ENCODE results near the gene LGALS7. TPM values are rescaled to one million over a fixed set of nuclear protein-coding genes. Genes with fewer than 3 reads are reported as not detected.

Gene LGALS7
- total RNA-seq, 1 donor from 2014 or later = not detected

- no peak overlapping the region for H3K27ac Mint-ChIP-seq
- H3K4me3 ChIP-seq = no peak overlapping the region
- peaks cover 11% of the 10 kb centered on the region for H3K27me3 Mint-ChIP-seq (ENCODE audit: insufficient read depth, low read depth)
- peaks cover 12% of the 10 kb centered on the region for H3K4me1 ChIP-seq
- H3K36me3 ChIP-seq = no peaks in the 10 kb centered on the region
- H3K4me3 Mint-ChIP-seq = no peak overlapping the region
- peaks cover 15% of the 10 kb centered on the region for H4K20me1 ChIP-seq (ENCODE audit: low read depth)
- H3K4me2 ChIP-seq = no peak overlapping the region
- DNase-seq (ENCODE audit: low spot score) = no peak
- H3K9me3 ChIP-seq (ENCODE audit: low read depth) = no peaks in the 10 kb centered on the region
- H3K79me2 ChIP-seq (ENCODE audit: low read depth) = no peaks in the 10 kb centered on the region
- H3K27me3 ChIP-seq = peaks cover 22% of the 10 kb centered on the region
- H3K9ac ChIP-seq = no peak overlapping the region
- TF ChIP-seq CTCF (IDR thresholded peaks at IDR 0.05) (no peak), EZH2 (IDR thresholded peaks at IDR 0.05) (no peak), EZH2phosphoT487 (IDR thresholded peaks at IDR 0.05) (no peak)
- peaks cover 26% of the 10 kb centered on the region for H3F3A ChIP-seq (ENCODE audit: low read depth)
- no peak overlapping the region for H3K27ac ChIP-seq
- peaks cover 8% of the 10 kb centered on the region for H3K36me3 Mint-ChIP-seq
- H3K4me1 Mint-ChIP-seq = peaks cover 12% of the 10 kb centered on the region
- no peaks in the 10 kb centered on the region for H3K9me3 Mint-ChIP-seq
- H2AFZ ChIP-seq (replicated peaks) = no peak overlapping the region
Observed at GRCh38 chr19:38733241-38733492, 40.1 kb downstream of the LGALS7 start.

- Histone ChIP-seq H3K27me3 (peaks cover 9% of the 10 kb centered on the region), H3K27ac (no peak overlapping the region), H3K4me2 (no peak overlapping the region), H4K20me1 (ENCODE audit: low read depth) (peaks cover 15% of the 10 kb centered on the region), H3K9me3 (ENCODE audit: low read depth) (no peaks in the 10 kb centered on the region), H3K4me3 (no peak overlapping the region), H2AFZ (replicated peaks) (no peak overlapping the region), H3K36me3 (no peaks in the 10 kb centered on the region), H3K4me1 (peaks cover 7% of the 10 kb centered on the region), H3K79me2 (ENCODE audit: low read depth) (no peaks in the 10 kb centered on the region), H3K9ac (no peak overlapping the region), H3F3A (ENCODE audit: low read depth) (peaks cover 26% of the 10 kb centered on the region)
- Mint-ChIP-seq H3K9me3 (no peaks in the 10 kb centered on the region), H3K27me3 (ENCODE audit: insufficient read depth, low read depth) (peaks cover 4% of the 10 kb centered on the region), H3K4me3 (peak overlapping the region; percentile 63), H3K36me3 (peaks cover 6% of the 10 kb centered on the region), H3K4me1 (peaks cover 7% of the 10 kb centered on the region), H3K27ac (no peak overlapping the region)
- DNase-seq (ENCODE audit: low spot score) = no peak
- TF ChIP-seq EZH2phosphoT487 (IDR thresholded peaks at IDR 0.05) (no peak), CTCF (IDR thresholded peaks at IDR 0.05) (no peak), EZH2 (IDR thresholded peaks at IDR 0.05) (no peak)
Observed at GRCh38 chr19:38731654-38732301, 41.5 kb downstream of the LGALS7 start.

DNA sequence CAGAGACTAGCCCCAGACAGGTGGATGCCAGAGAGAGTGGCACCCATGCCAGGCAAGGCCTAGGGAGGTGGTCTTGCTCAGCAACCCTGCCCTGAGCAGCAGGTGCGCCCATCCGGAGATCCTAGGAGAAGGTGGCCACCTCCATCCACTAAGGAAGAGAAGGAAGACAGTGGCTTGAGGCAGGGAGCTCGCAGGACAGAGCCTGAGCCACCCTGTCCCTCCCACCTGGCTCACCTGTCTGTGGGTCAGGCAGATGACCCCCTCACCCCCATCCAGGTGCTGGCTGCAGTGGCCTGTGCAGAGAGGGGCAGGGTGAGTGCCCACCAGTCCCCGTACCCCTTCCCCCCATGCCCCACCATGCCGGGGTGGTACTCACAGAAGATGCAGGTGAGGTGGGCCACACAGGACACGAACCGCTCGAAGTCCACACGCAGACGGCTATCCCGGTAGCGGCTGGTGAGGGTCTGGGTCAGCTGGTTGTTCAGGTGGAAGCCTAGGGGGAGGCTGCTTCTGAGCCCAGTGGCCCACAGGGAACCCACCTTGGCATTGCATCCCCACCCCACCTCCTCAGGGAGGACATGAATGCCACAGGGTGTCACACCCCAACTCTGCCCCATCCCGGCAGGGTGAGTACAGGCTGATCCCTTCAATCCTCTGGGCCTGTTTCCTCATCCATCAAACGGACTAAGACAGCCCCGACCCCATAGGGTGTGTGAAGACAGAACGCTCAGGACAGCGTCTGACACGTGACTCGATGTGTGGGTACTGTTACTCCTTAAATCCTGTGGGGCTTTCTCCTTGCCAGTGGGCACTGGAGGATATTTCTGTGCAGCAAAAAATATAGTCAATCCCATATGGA, 42.4 kb downstream of the LGALS7 start:
- Histone ChIP-seq H3K79me2 (ENCODE audit: low read depth) (no peaks in the 10 kb centered on the region), H3F3A (ENCODE audit: low read depth) (peaks cover 26% of the 10 kb centered on the region), H4K20me1 (ENCODE audit: low read depth) (peaks cover 15% of the 10 kb centered on the region), H3K9me3 (ENCODE audit: low read depth) (no peaks in the 10 kb centered on the region), H3K4me3 (no peak overlapping the region), H3K4me2 (no peak overlapping the region), H2AFZ (replicated peaks) (no peak overlapping the region), H3K36me3 (no peaks in the 10 kb centered on the region), H3K9ac (no peak overlapping the region), H3K27ac (no peak overlapping the region), H3K27me3 (peaks cover under 1% of the 10 kb centered on the region), H3K4me1 (peaks cover 7% of the 10 kb centered on the region)
- Mint-ChIP-seq H3K36me3 (peaks cover 11% of the 10 kb centered on the region), H3K4me3 (no peak overlapping the region), H3K27me3 (ENCODE audit: insufficient read depth, low read depth) (peaks cover 6% of the 10 kb centered on the region), H3K9me3 (no peaks in the 10 kb centered on the region), H3K4me1 (peaks cover 7% of the 10 kb centered on the region), H3K27ac (no peak overlapping the region)
- DNase-seq (ENCODE audit: low spot score) = no peak
- no peak for TF ChIP-seq EZH2phosphoT487 (IDR thresholded peaks at IDR 0.05)
- no peak for TF ChIP-seq CTCF (IDR thresholded peaks at IDR 0.05)
- TF ChIP-seq EZH2 (IDR thresholded peaks at IDR 0.05) = no peak

Data from neural progenitor cell (in vitro differentiated cells).